Measurements from ENCODE around the gene FUT1.

- TF ChIP-seq CTCF (optimal IDR thresholded peaks at IDR 0.05 in 1 of 3, IDR thresholded peaks at IDR 0.05 in 1 of 3, conservative IDR thresholded peaks at IDR 0.05 in 1 of 3; ENCODE audit: extremely low read depth in 1 of 3, insufficient read depth in 2 of 3, low read length in 3 of 3) (no peak), EZH2 (IDR thresholded peaks at IDR 0.05; ENCODE audit: low read length) (no peak)
These were observed 44.0 kb downstream of the FUT1 start for GRCh38 chr19:48708471-48708870.
